Liver (tissue), 9 donors: ENCODE results near the gene SLC38A11. TPM values are rescaled to one million over a fixed set of nuclear protein-coding genes. Genes with fewer than 3 reads are reported as not detected.
"Not testable (repeated sequence)": the region's sequence is repeated elsewhere in the genome, so short reads cannot be mapped to it uniquely, and the experiment has no call there.

Experiments used
- DNase-seq: peaks from one replicate; pipeline ENCODE4 v3.0.0-alpha.2; 2017; ENCODE audit warnings: low spot score
- H3K27ac ChIP-seq, 2 donors: one replicate each; pipeline ENCODE4 v1.7.0; 2013; ENCODE audit warnings: inconsistent platforms in 2 of 2, low read length in 2 of 2, control low read depth in 1 of 2, low read depth in 1 of 2, mild to moderate bottlenecking in 1 of 2
- H3K27me3 ChIP-seq, 4 donors: one replicate each; pipeline versions ENCODE4 v1.6.1 to v1.7.0; 2013; ENCODE audit warnings: low read length in 3 of 4, inconsistent platforms in 1 of 4, mild to moderate bottlenecking in 1 of 4, moderate library complexity in 1 of 4; ENCODE audit not compliant: control insufficient read depth in 4 of 4, insufficient read depth in 4 of 4
- H3K36me3 ChIP-seq, 4 donors: one replicate each; pipeline versions ENCODE4 v1.6.1 to v1.7.0; 2013; ENCODE audit warnings: low read length in 3 of 4, mild to moderate bottlenecking in 3 of 4, low read depth in 1 of 4, moderate library complexity in 1 of 4; ENCODE audit not compliant: control insufficient read depth in 4 of 4, insufficient read depth in 3 of 4
- H3K4me1 ChIP-seq, 4 donors: one replicate each; pipeline versions ENCODE4 v1.6.1 to v1.7.0; 2013; ENCODE audit warnings: low read length in 3 of 4, mild to moderate bottlenecking in 3 of 4, moderate library complexity in 1 of 4; ENCODE audit not compliant: control insufficient read depth in 4 of 4, insufficient read depth in 4 of 4
- H3K4me3 ChIP-seq, 3 donors: one replicate each; pipeline versions ENCODE4 v1.6.1 to v1.7.0; 2013; ENCODE audit warnings: low read length in 3 of 3, control low read depth in 1 of 3, low read depth in 1 of 3, mild to moderate bottlenecking in 1 of 3
- H3K9ac ChIP-seq, 2 donors: one replicate each; pipeline ENCODE4 v1.7.0; 2013; ENCODE audit warnings: low read length in 2 of 2, mild to moderate bottlenecking in 2 of 2, moderate library complexity in 2 of 2, control low read depth in 1 of 2, low read depth in 1 of 2
- H3K9me3 ChIP-seq, 4 donors: one replicate each; pipeline versions ENCODE4 v1.6.1 to v1.7.0; 2013; ENCODE audit warnings: low read length in 3 of 4; ENCODE audit not compliant: control insufficient read depth in 4 of 4
- EGR1 ChIP-seq, 2 donors: IDR thresholded peaks; 2 replicates each; pipeline ENCODE4 v1.6.1; 2016 to 2018; ENCODE audit warnings: antibody characterized with exemption in 2 of 2, low read depth in 2 of 2
- FOXA1 ChIP-seq: IDR thresholded peaks from 2 replicates; pipeline ENCODE4 v1.6.1; 2016; ENCODE audit warnings: antibody characterized with exemption
- FOXA2 ChIP-seq: IDR thresholded peaks from 2 replicates; pipeline ENCODE4 v1.6.1; 2016; ENCODE audit warnings: antibody characterized with exemption
- GABPA ChIP-seq, 2 donors: IDR thresholded peaks in 1 of 2; conservative IDR thresholded peaks in 1 of 2; 2 replicates each; pipeline ENCODE4 v1.6.1; 2016; ENCODE audit warnings: antibody characterized with exemption in 2 of 2, mild to moderate bottlenecking in 1 of 2, moderate library complexity in 1 of 2
- HNF4G ChIP-seq: IDR thresholded peaks from 2 replicates; pipeline ENCODE4 v1.6.1; 2016; ENCODE audit warnings: antibody characterized with exemption
- JUND ChIP-seq, 2 donors: IDR thresholded peaks; 2 replicates each; pipeline ENCODE4 v1.6.1; 2016; ENCODE audit warnings: antibody characterized with exemption in 2 of 2
- NR2F2 ChIP-seq: IDR thresholded peaks from 2 replicates; pipeline ENCODE4 v1.6.1; 2016; ENCODE audit warnings: antibody characterized with exemption
- RAD21 ChIP-seq, 2 donors: IDR thresholded peaks; 2 replicates each; pipeline ENCODE4 v1.6.1; 2016; ENCODE audit warnings: antibody characterized with exemption in 2 of 2, mild to moderate bottlenecking in 2 of 2
- REST ChIP-seq: IDR thresholded peaks from 2 replicates; pipeline ENCODE4 v1.6.1; 2016; ENCODE audit warnings: antibody characterized with exemption, mild to moderate bottlenecking
- RXRA ChIP-seq, 2 donors: IDR thresholded peaks; 2 replicates each; pipeline ENCODE4 v1.6.1; 2017 to 2018; ENCODE audit warnings: antibody characterized with exemption in 2 of 2, mild to moderate bottlenecking in 1 of 2
- TAF1 ChIP-seq: conservative IDR thresholded peaks from 2 replicates; pipeline ENCODE4 v1.6.1; 2016; ENCODE audit warnings: antibody characterized with exemption, mild to moderate bottlenecking
- YY1 ChIP-seq: IDR thresholded peaks from 2 replicates; pipeline ENCODE4 v1.6.1; 2016; ENCODE audit warnings: antibody characterized with exemption, mild to moderate bottlenecking
- WGBS: extraction: QIAGEN DNeasy Blood & Tissue Kit; methylation state at CpG from one replicate; pipeline ENCODE4 v1.1.7; 2013; 5-methylcytosine and 5-hydroxymethylcytosine counted together
- polyA plus RNA-seq, 2 donors: library from polyadenylated mRNA; stranded (reverse) in 1 of 2; unstranded in 1 of 2; fragments of 200-250 nt in 1 of 2; fragments of >200 nt in 1 of 2; fragmentation: Nextera tagmentation in 1 of 2; extraction: Ambion mirVana in 1 of 2; gene quantifications; one replicate each; pipeline versions ENCODE4 v1.2.1 to v1.2.3, GENCODE V29; 2013 to 2015
- total RNA-seq, 2 donors: library from RNA; depleted of rRNA; stranded (reverse); fragments of >200 nt; gene quantifications; one replicate each; pipeline ENCODE4 v1.2.3, GENCODE V29; 2014
- TF ChIP-seq, protein P1 (sequence below): fragments of 150-350 bp; IDR thresholded peaks from 2 replicates; pipeline ENCODE4 v1.5.1; 2017; ENCODE audit warnings: improper control_type of control experiment, low read depth, low read length; ENCODE audit not compliant: missing input control
- donor health status: healthy.
- donor health status: healthy.
- donor health status: healthy.
- donor health status: healthy.
- donor health status: healthy.

Gene SLC38A11
- total and polyA plus RNA-seq, 4 donors = 0.54 to 3.3 (median 2.3) TPM

- H3K9me3 ChIP-seq, H3K27me3 ChIP-seq, H3K27ac ChIP-seq, H3K36me3 ChIP-seq, DNase-seq, H3K4me3 ChIP-seq, H3K4me1 ChIP-seq, H3K9ac ChIP-seq: not testable (repeated sequence)
- 97% methylated on average over 43 of the region's 43 CpGs for WGBS
Measured at GRCh38 chr2:164994664-164995299, 39.5 kb upstream of the SLC38A11 start.

GRCh38 chr2:164993287-164994016 lies 38.1 kb upstream of the SLC38A11 start:
- H3K27ac ChIP-seq = no peak overlapping the region
- WGBS = 84% methylated on average over 19 of the region's 19 CpGs

DNA sequence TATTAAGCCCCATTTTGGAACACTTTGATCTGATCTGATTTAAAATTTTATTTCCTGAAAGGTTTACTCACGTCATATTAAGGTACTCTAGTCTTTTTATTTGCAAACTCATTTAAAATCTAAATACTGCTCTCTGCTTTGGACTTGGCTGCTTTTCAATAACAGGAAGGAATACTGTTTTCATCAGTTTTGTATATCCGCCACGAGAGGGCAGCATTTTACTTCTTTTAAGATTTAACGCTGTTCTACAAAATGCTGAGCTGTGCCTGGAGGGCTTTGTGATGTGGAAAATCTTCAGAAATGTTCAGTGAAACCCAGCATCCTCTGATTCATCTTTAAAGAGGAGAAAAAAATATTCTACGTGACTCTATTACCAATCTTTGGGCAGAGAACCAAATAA lies 37.5 kb upstream of the SLC38A11 start:
- under 1% methylated on average over 5 of the region's 5 CpGs for WGBS
- H3K9me3 ChIP-seq = no peaks in the 10 kb centered on the region
- H3K36me3 ChIP-seq = no peaks in the 10 kb centered on the region
- H3K9ac ChIP-seq = no peak overlapping the region
- TF ChIP-seq, protein P1, sequence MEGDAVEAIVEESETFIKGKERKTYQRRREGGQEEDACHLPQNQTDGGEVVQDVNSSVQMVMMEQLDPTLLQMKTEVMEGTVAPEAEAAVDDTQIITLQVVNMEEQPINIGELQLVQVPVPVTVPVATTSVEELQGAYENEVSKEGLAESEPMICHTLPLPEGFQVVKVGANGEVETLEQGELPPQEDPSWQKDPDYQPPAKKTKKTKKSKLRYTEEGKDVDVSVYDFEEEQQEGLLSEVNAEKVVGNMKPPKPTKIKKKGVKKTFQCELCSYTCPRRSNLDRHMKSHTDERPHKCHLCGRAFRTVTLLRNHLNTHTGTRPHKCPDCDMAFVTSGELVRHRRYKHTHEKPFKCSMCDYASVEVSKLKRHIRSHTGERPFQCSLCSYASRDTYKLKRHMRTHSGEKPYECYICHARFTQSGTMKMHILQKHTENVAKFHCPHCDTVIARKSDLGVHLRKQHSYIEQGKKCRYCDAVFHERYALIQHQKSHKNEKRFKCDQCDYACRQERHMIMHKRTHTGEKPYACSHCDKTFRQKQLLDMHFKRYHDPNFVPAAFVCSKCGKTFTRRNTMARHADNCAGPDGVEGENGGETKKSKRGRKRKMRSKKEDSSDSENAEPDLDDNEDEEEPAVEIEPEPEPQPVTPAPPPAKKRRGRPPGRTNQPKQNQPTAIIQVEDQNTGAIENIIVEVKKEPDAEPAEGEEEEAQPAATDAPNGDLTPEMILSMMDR = peak; percentile 66
- TF ChIP-seq GABPA (IDR thresholded peaks at IDR 0.05 in 1 of 2, conservative IDR thresholded peaks at IDR 0.05 in 1 of 2) (no peak), RAD21 (IDR thresholded peaks at IDR 0.05) (peak; percentile 83 to 86), NR2F2 (no peak), EGR1 (IDR thresholded peaks at IDR 0.05; ENCODE audit: low read depth in 2 of 2) (no peak), YY1 (no peak), FOXA1 (no peak), RXRA (IDR thresholded peaks at IDR 0.05) (no peak), TAF1 (no peak), JUND (IDR thresholded peaks at IDR 0.05) (no peak), FOXA2 (no peak)
- no peaks in the 10 kb centered on the region for H3K27me3 ChIP-seq
- no peaks in the 10 kb centered on the region for H3K4me1 ChIP-seq
- no peak overlapping the region for H3K4me3 ChIP-seq
- peak; percentile 40 for DNase-seq
- no peak overlapping the region for H3K27ac ChIP-seq

More at GRCh38 chr2:164993287-164994016, 38.1 kb upstream of the SLC38A11 start:
- DNase-seq = no peak
- TF ChIP-seq REST (no peak), YY1 (no peak), HNF4G (no peak)
- H3K4me1 ChIP-seq = no peaks in the 10 kb centered on the region
- no peaks in the 10 kb centered on the region for H3K27me3 ChIP-seq
- H3K9me3 ChIP-seq = no peaks in the 10 kb centered on the region
- no peak overlapping the region for H3K4me3 ChIP-seq
- no peaks in the 10 kb centered on the region for H3K36me3 ChIP-seq
- no peak overlapping the region for H3K9ac ChIP-seq

GRCh38 chr2:164992093-164992454 lies 36.7 kb upstream of the SLC38A11 start:
- not testable (repeated sequence) for H3K27me3 ChIP-seq, H3K9ac ChIP-seq, DNase-seq, H3K9me3 ChIP-seq, H3K4me1 ChIP-seq, H3K27ac ChIP-seq, H3K36me3 ChIP-seq, H3K4me3 ChIP-seq

DNA sequence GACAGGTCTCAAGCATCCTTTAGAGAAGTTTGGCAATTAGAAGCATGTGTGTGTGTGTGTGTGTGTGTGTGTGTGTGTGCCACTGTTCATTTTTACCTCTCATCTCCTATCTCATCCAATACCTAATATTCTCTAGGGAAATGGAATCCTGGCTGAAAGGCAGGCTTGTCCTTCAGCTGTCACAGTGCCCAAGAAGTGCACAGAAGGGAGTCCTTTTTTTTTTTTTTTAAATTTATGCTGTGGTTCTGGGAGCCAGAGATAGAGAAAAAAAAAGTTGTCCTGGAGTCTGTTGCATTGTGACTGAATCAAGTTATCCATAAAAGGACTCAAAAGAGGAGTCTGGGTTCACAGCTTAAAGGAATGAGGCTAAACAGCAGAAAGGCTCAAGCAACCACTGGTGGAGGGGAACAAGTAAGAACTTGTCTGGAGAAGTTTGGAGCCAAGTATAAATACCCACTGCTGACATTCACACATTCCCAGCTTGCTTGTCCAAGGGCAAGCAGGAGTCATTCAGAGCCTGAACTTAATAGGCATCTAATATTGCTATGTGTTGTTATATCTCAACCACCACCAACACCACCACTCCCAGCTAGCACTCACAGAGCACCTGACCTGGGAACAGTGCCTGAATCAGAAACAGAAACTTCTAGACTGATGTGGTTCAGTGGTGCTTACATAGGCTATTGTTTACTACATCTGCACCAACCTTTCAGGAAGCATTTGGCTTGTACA lies 36.2 kb upstream of the SLC38A11 start:
- DNase-seq, H3K9me3 ChIP-seq, H3K4me1 ChIP-seq, H3K27ac ChIP-seq, H3K27me3 ChIP-seq, H3K36me3 ChIP-seq, H3K9ac ChIP-seq, H3K4me3 ChIP-seq: not testable (repeated sequence)
